ENCODE results near the gene ZBTB26.

ZBTB26 gene

DNA sequence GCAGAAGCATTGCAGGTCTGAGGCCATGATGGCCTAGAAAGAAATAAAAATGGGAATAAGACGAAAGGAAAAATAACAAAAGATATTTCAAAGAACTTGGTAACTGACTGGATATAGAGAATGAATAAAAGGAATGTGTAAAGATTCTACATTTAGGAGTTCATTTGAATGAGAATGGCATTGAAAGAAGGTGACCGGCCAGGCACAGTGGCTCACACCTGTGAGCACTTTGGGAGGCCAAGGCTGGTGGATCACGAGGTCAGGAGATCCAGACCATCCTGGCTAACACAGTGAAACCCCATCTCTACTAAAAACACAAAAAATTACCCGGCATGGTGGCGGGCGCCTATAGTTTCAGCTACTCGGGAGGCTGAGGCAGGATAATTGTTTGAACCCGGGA is 8.6 kb downstream of the ZBTB26 start:
- H3K36me3 ChIP-seq (ENCODE audit: insufficient read depth, low read length) = peaks cover 3% of the 10 kb centered on the region; the same call in 1 of the 2 replicates
- H3K9me2 ChIP-seq (replicated peaks; ENCODE audit: low read depth, low read length) = no peaks in the 10 kb centered on the region
- H3K4me2 ChIP-seq (ENCODE audit: low read depth, low read length, poor library complexity, severe bottlenecking) = no peak overlapping the region
- TF ChIP-seq EZH2phosphoT487 (IDR thresholded peaks at IDR 0.05; ENCODE audit: borderline replicate concordance) (no peak), CTCF (conservative IDR thresholded peaks at IDR 0.05; ENCODE audit: low read length) (no peak)
- no peak overlapping the region for H3K9ac ChIP-seq (ENCODE audit: low read depth, low read length, poor library complexity, severe bottlenecking)
- H3K79me2 ChIP-seq (ENCODE audit: insufficient read depth, low read length) = peaks cover 11% of the 10 kb centered on the region; the same call in 1 of the 2 replicates
- no peaks in the 10 kb centered on the region for H4K20me1 ChIP-seq (ENCODE audit: insufficient read depth, low read length, poor library complexity, severe bottlenecking)
- H3K9me3 ChIP-seq (ENCODE audit: insufficient read depth, low read depth, low read length) = no peaks in the 10 kb centered on the region
- no peak overlapping the region for H3K4me3 ChIP-seq (ENCODE audit: low read length, poor library complexity, severe bottlenecking)
- H2AFZ ChIP-seq (ENCODE audit: low read length) = no peak overlapping the region
- no peaks in the 10 kb centered on the region for H3F3A ChIP-seq (ENCODE audit: low read depth)
- no peaks in the 10 kb centered on the region for H3K4me1 ChIP-seq (ENCODE audit: insufficient read depth, low read length, poor library complexity, severe bottlenecking)
- H3K27me3 ChIP-seq (ENCODE audit: insufficient read depth, low read length, poor library complexity, severe bottlenecking) = no peaks in the 10 kb centered on the region

DNA sequence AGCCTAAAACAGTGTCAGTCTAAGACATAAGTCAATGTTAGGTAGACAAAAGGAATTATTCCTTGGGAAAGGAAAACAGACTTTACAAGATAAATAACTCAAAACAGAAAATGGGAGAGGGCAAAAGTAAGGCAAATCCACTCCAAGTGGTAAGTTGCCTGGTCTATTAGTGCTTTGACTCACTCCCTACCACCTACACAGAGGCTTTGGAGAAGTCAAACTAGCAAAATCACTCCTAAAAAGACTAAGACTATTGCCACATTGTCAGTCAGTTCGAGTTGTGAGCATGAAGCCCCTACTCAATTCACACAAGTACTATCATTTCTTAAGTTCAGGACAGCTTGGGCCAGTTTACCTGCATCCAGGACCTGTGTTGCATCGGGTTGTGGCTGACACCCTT is 13.0 kb downstream of the ZBTB26 start:
- H3K4me1 ChIP-seq (ENCODE audit: insufficient read depth, low read length, poor library complexity, severe bottlenecking) = no peaks in the 10 kb centered on the region
- H3K79me2 ChIP-seq (ENCODE audit: insufficient read depth, low read length) = peaks cover 6% of the 10 kb centered on the region; the same call in 1 of the 2 replicates
- H2AFZ ChIP-seq (ENCODE audit: low read length) = no peak overlapping the region
- H3K36me3 ChIP-seq (ENCODE audit: insufficient read depth, low read length) = peaks cover 3% of the 10 kb centered on the region; the same call in 1 of the 2 replicates
- H3K4me3 ChIP-seq (ENCODE audit: low read length, poor library complexity, severe bottlenecking) = no peak overlapping the region
- H4K20me1 ChIP-seq (ENCODE audit: insufficient read depth, low read length, poor library complexity, severe bottlenecking) = no peaks in the 10 kb centered on the region
- no peak overlapping the region for H3K9ac ChIP-seq (ENCODE audit: low read depth, low read length, poor library complexity, severe bottlenecking)
- H3K27me3 ChIP-seq (ENCODE audit: insufficient read depth, low read length, poor library complexity, severe bottlenecking) = no peaks in the 10 kb centered on the region
- no peaks in the 10 kb centered on the region for H3F3A ChIP-seq (ENCODE audit: low read depth)
- H3K9me2 ChIP-seq (replicated peaks; ENCODE audit: low read depth, low read length) = no peaks in the 10 kb centered on the region
- no peak for TF ChIP-seq EZH2phosphoT487 (IDR thresholded peaks at IDR 0.05; ENCODE audit: borderline replicate concordance)
- no peak for TF ChIP-seq CTCF (conservative IDR thresholded peaks at IDR 0.05; ENCODE audit: low read length)
- H3K4me2 ChIP-seq (ENCODE audit: low read depth, low read length, poor library complexity, severe bottlenecking) = no peak overlapping the region
- H3K9me3 ChIP-seq (ENCODE audit: insufficient read depth, low read depth, low read length) = no peaks in the 10 kb centered on the region

DNA sequence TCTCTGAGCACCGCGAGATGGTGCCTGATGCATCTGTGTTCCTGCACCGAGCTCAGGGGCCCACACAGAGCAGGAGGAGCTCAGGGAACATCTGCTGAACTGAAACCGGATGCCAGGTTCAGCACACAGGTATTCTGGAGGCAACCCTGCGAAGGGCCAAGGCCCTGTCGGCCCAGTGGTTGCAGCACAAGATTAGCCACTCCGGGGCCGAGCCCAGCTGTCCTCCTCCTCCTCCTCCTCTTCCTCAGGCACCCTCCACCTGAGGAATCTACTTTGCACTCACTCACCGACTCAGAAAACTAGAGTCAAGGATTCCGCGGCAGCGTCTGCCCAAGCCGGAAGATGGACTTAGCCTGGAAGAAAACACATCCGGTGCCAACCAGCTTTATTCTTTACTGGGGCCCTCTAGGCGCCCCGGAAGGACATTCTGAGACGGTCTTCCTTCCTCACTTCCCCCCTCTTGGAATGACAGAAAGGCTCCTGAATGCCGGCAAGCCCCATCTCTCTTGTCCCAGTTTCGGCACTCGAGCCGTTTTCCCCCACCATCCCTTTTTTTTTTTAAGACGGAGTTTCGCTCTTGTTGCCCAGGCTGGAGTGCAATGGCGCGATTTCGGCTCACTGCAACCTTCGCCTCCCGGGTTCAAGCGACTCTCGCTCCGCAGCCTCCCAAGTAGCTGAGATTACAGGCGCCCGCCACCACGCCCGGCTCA is 18.2 kb downstream of the ZBTB26 start, which contains the start of gene ZBTB6:
TSS of gene ZBTB6 (minus strand) at position 360 of the 710 bp plus-strand sequence. CDS start 1,251 bp downstream, outside the sequence.
- H3K4me1 ChIP-seq (ENCODE audit: insufficient read depth, low read length, poor library complexity, severe bottlenecking) = peaks cover 11% of the 10 kb centered on the region
- no peak for TF ChIP-seq EZH2phosphoT487 (IDR thresholded peaks at IDR 0.05; ENCODE audit: borderline replicate concordance)
- no peak for TF ChIP-seq CTCF (conservative IDR thresholded peaks at IDR 0.05; ENCODE audit: low read length)
- peak within 1 kb of the TSS; percentile 89 for H3K4me2 ChIP-seq (ENCODE audit: low read depth, low read length, poor library complexity, severe bottlenecking)
- H3K4me3 ChIP-seq (ENCODE audit: low read length, poor library complexity, severe bottlenecking) = peak within 1 kb of the TSS; percentile 82
- H3K9me3 ChIP-seq (ENCODE audit: insufficient read depth, low read depth, low read length) = no peaks in the 10 kb centered on the region
- H2AFZ ChIP-seq (ENCODE audit: low read length) = peak within 1 kb of the TSS; percentile 83
- no peaks in the 10 kb centered on the region for H3K9me2 ChIP-seq (replicated peaks; ENCODE audit: low read depth, low read length)
- no peaks in the 10 kb centered on the region for H3K27me3 ChIP-seq (ENCODE audit: insufficient read depth, low read length, poor library complexity, severe bottlenecking)
- peaks cover 33% of the 10 kb centered on the region for H3K79me2 ChIP-seq (ENCODE audit: insufficient read depth, low read length)
- peaks cover 3% of the 10 kb centered on the region; the same call in 1 of the 2 replicates for H3K36me3 ChIP-seq (ENCODE audit: insufficient read depth, low read length)
- H4K20me1 ChIP-seq (ENCODE audit: insufficient read depth, low read length, poor library complexity, severe bottlenecking) = peaks cover 2% of the 10 kb centered on the region
- no peaks in the 10 kb centered on the region for H3F3A ChIP-seq (ENCODE audit: low read depth)
- peak within 1 kb of the TSS; percentile 85 for H3K9ac ChIP-seq (ENCODE audit: low read depth, low read length, poor library complexity, severe bottlenecking)
